ENCODE results near the gene TSPEAR. TPM values are rescaled to one million over a fixed set of nuclear protein-coding genes. Genes with fewer than 3 reads are reported as not detected.

The TSPEAR gene
- polyA plus RNA-seq, 1 of the 3 experiments (the other 2 are of a cell fraction): 0.08 TPM

- Histone ChIP-seq H3K4me3 (ENCODE audit: low read depth in 2 of 2, low read length in 1 of 2) (no peak overlapping the region), H2AFZ (ENCODE audit: low read depth) (no peak overlapping the region), H3F3A (replicated peaks; ENCODE audit: insufficient read depth) (no peaks in the 10 kb centered on the region), H3K9me3 (no peaks in the 10 kb centered on the region), H3K9me2 (no peaks in the 10 kb centered on the region), H4K20me1 (ENCODE audit: insufficient read depth) (no peaks in the 10 kb centered on the region), H3K27ac (ENCODE audit: low read depth in 2 of 2, low read length in 1 of 2) (no peak overlapping the region), H3K9ac (no peak overlapping the region), H3K27me3 (ENCODE audit: insufficient read depth) (peaks cover 59% of the 10 kb centered on the region; the same call in 1 of the 2 replicates), H3K4me2 (no peak overlapping the region), H3K4me1 (ENCODE audit: control insufficient read depth in 1 of 2, insufficient read depth in 2 of 2, low read depth in 1 of 2, low read length in 1 of 2) (no peaks in the 10 kb centered on the region), H3K36me3 (replicated peaks in 1 of 2; ENCODE audit: control insufficient read depth in 1 of 2, insufficient read depth in 2 of 2, low read length in 1 of 2) (no peaks in the 10 kb centered on the region), H3K79me2 (ENCODE audit: insufficient read depth) (no peaks in the 10 kb centered on the region)
- CTCF ChIA-PET: interaction anchor here (0.6 kb wide), 1 partner anchor 12 kb away, joined by 3 read pairs; the partner anchor contains the start of gene TSPEAR
- TF ChIP-seq SIN3A (IDR thresholded peaks at IDR 0.05; ENCODE audit: borderline replicate concordance, low read depth, low read length): no peak
- TF ChIP-seq, protein P1, sequence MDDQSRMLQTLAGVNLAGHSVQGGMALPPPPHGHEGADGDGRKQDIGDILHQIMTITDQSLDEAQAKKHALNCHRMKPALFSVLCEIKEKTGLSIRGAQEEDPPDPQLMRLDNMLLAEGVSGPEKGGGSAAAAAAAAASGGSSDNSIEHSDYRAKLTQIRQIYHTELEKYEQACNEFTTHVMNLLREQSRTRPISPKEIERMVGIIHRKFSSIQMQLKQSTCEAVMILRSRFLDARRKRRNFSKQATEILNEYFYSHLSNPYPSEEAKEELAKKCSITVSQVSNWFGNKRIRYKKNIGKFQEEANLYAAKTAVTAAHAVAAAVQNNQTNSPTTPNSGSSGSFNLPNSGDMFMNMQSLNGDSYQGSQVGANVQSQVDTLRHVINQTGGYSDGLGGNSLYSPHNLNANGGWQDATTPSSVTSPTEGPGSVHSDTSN (IDR thresholded peaks at IDR 0.05): no peak
- TF ChIP-seq, protein P2, sequence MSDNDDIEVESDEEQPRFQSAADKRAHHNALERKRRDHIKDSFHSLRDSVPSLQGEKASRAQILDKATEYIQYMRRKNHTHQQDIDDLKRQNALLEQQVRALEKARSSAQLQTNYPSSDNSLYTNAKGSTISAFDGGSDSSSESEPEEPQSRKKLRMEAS (IDR thresholded peaks at IDR 0.05; ENCODE audit: low read depth): no peak
- no peak for TF ChIP-seq NRF1 (IDR thresholded peaks at IDR 0.05; ENCODE audit: low read depth, low read length)
- no peak for TF ChIP-seq CHD2 (IDR thresholded peaks at IDR 0.05; ENCODE audit: low read length, partially characterized antibody)
- no peak for TF ChIP-seq ELF1 (IDR thresholded peaks at IDR 0.05)
- TF ChIP-seq, protein P3, sequence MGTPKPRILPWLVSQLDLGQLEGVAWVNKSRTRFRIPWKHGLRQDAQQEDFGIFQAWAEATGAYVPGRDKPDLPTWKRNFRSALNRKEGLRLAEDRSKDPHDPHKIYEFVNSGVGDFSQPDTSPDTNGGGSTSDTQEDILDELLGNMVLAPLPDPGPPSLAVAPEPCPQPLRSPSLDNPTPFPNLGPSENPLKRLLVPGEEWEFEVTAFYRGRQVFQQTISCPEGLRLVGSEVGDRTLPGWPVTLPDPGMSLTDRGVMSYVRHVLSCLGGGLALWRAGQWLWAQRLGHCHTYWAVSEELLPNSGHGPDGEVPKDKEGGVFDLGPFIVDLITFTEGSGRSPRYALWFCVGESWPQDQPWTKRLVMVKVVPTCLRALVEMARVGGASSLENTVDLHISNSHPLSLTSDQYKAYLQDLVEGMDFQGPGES (IDR thresholded peaks at IDR 0.05; ENCODE audit: low read depth, low read length): no peak
- no peak for TF ChIP-seq TCF12 (IDR thresholded peaks at IDR 0.05)
- no peak for TF ChIP-seq JUND (IDR thresholded peaks at IDR 0.05)
- TF ChIP-seq, protein P4, sequence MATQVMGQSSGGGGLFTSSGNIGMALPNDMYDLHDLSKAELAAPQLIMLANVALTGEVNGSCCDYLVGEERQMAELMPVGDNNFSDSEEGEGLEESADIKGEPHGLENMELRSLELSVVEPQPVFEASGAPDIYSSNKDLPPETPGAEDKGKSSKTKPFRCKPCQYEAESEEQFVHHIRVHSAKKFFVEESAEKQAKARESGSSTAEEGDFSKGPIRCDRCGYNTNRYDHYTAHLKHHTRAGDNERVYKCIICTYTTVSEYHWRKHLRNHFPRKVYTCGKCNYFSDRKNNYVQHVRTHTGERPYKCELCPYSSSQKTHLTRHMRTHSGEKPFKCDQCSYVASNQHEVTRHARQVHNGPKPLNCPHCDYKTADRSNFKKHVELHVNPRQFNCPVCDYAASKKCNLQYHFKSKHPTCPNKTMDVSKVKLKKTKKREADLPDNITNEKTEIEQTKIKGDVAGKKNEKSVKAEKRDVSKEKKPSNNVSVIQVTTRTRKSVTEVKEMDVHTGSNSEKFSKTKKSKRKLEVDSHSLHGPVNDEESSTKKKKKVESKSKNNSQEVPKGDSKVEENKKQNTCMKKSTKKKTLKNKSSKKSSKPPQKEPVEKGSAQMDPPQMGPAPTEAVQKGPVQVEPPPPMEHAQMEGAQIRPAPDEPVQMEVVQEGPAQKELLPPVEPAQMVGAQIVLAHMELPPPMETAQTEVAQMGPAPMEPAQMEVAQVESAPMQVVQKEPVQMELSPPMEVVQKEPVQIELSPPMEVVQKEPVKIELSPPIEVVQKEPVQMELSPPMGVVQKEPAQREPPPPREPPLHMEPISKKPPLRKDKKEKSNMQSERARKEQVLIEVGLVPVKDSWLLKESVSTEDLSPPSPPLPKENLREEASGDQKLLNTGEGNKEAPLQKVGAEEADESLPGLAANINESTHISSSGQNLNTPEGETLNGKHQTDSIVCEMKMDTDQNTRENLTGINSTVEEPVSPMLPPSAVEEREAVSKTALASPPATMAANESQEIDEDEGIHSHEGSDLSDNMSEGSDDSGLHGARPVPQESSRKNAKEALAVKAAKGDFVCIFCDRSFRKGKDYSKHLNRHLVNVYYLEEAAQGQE (IDR thresholded peaks at IDR 0.05; ENCODE audit: low read depth, low read length): no peak
- no peak for TF ChIP-seq FOXM1 (IDR thresholded peaks at IDR 0.05; ENCODE audit: low read depth)
- POLR2A ChIA-PET: no interaction called here
- DNase-seq: no peak
- WGBS (ENCODE audit: low lambda C conversion rate): 28% methylated on average over 26 of the region's 61 CpGs
Observed at GRCh38 chr21:44723177-44724131, 12.1 kb upstream of the TSPEAR start.

All from SK-N-SH (cell line).